HuH-7 (cell line): ENCODE data around the gene UNC93B1.
A peak's percentile ranks its signal among the peaks of the same experiment; 100 is the strongest.
"Not testable (repeated sequence)": the region's sequence is repeated elsewhere in the genome, so short reads cannot be mapped to it uniquely, and the experiment has no call there.

ENCODE experiments used
- DNase-seq: peaks from one replicate; pipeline ENCODE4 v3.0.0; 2011; ENCODE audit warnings: low spot score

The UNC93B1 gene

GRCh38 chr11:67991347-67992121 lies 12.4 kb downstream of the UNC93B1 start:
- not testable (repeated sequence) for DNase-seq

GRCh38 chr11:67990546-67991346 lies 13.2 kb downstream of the UNC93B1 start:
- not testable (repeated sequence) for DNase-seq

GRCh38 chr11:67985302-67985701 lies 18.6 kb downstream of the UNC93B1 start:
- not testable (repeated sequence) for DNase-seq

- DNase-seq: no peak
These were observed 19.9 kb downstream of the UNC93B1 start for GRCh38 chr11:67983951-67984350.

- DNase-seq: not testable (repeated sequence)
These were observed 21.5 kb downstream of the UNC93B1 start for GRCh38 chr11:67982255-67982857.

DNA sequence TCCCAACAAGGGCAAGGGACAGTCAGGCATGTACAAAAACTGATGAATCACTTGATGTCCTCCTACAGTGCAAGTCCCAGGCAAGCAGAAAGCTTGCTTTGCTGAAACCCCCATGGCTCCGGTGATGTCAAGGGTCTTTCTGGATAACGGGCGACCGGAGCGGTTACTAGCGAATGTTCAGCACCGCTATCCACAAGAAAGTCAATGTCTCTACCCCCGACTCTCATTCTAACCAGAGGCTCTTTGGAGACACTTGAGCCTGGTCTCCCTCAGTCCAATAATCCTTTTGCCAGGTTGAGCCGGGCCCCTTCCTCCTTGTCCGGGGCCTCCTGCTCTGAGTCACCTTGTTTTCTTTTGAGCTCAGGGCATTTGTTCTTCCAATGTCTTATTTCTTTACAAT lies 22.7 kb downstream of the UNC93B1 start:
- not testable (repeated sequence) for DNase-seq

DNA sequence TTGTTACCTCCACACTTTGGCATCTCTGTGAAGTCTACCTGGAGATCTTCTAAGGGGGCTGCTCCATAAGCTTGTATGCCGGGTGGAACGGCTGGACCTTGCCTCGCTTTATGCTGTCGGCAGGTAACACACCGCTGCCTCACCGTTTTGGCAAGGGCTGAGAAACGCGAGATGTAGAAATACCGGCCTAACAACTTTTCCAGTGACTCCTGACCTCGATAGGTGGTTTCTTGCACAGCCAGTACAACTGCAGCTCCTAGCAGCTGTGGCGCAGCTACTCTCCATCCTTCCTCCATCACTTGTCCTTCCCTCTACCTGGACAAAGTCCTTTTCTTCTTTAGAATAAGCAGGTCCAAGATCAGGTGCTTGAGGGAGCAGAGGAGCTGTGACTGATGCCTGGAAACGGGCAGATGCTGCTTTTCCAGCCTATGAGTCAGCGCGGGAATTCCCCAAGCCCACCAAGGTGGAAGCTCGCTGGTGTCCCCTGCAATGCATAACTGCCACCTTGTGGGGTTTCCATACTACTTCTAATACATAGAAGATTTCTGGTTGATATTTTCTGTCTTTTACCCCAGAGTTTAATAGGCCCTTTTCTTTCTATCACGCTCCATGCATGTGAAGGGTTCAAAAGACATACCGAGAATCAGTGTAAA lies 25.0 kb downstream of the UNC93B1 start:
- not testable (repeated sequence) for DNase-seq

GRCh38 chr11:67974746-67975145 lies 29.2 kb downstream of the UNC93B1 start:
- not testable (repeated sequence) for DNase-seq

DNA sequence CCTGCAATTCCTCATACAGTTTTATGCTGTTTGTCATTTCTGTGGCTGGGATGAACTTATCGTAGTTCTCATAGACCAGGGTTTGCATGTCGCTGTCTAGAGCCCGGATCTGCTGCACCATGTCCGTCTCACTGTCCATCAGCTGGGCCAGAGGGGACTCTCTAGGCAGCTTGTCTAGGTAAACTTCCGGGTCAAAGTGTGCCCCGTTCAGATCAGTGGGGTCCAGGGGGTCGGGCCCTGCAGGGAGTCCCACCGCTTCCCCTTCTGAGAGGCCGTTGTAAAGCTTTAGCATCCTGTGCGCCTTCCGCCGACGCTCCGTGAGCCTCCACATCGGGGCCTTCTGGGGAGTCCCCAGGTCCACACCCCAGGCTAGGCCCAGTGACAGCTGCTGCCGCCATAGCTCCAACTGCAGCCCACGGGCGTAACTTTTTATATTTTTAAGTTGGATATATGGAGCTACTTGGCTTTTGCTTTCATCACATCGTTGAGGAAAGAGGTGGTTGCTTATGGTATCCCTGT lies 38.0 kb downstream of the UNC93B1 start:
- DNase-seq: not testable (repeated sequence)

- not testable (repeated sequence) for DNase-seq
These were observed 39.2 kb downstream of the UNC93B1 start for GRCh38 chr11:67964746-67965145.

GRCh38 chr11:67963879-67964278 lies 40.0 kb downstream of the UNC93B1 start:
- not testable (repeated sequence) for DNase-seq

DNA sequence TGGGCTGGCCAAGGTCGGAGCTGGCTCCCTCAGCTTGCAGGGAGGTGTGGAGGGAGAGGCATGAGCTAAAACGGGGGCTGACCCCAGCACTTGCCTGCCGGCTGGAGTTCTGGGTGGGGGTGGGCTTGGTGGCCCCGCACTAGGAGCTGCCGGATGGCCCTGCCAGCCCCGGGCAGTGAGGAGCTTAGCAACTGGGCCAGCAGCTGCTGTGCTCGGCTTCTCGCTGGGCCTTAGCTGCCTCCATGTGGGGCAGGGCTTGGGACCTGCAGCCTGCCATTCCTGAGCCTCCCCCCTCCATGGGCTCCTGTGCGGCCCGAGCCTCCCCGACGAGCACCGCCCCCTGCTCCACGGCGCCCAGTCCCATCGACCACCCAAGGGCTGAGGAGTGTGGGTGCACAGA lies 40.7 kb downstream of the UNC93B1 start:
- DNase-seq: not testable (repeated sequence)

GRCh38 chr11:67956236-67956635 lies 47.7 kb downstream of the UNC93B1 start:
- DNase-seq: not testable (repeated sequence)

DNA sequence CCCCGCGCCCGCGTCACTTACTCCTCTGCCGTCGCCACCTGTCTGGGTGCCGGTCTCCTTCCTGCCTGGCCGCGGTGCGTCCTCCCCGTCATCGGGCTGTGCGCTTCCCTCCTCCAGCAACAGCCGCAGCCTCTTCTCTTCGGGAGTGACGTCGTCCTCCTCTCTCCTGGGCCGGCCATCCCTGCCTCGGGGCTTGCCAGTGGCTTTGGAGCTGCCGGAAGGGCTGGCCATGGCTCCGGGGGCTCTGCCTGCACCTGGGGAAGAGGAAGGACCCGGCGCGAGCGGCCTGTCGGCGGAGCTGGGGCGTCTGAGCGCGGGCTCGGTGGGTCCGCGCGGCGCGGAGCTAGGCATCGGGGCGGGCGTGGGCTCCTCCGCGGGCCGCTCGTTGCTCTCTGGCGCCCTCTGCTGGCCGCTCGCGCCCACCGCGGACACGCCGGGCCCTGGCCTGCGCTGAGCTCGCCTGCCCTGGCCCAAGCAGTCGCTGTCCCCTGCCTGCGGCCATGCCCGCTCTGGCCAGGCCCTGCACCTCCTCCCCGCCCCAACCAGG lies 48.4 kb downstream of the UNC93B1 start:
- DNase-seq: peak; percentile 98

GRCh38 chr11:67954971-67955370 lies 48.9 kb downstream of the UNC93B1 start:
- DNase-seq: not testable (repeated sequence)

DNA sequence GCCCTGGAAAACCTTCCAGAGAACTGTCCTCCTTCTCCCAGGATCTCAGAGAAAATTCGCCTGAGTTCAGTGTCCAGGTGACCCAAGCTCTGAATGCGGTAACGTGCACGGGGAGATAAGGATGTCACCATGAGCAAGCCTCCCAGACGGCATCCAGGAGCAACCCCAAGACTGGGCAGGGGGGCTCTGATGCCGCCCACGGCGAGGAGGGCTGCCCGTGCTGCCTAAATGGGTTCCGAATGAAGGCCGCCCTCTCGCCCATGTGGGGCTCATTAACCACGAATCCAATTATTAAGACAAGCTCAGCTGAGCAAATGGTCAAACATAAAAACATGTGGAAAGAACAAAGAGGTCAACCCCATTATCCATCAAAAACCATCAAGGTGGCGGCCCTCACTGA lies 49.6 kb downstream of the UNC93B1 start:
- DNase-seq: not testable (repeated sequence)

DNA sequence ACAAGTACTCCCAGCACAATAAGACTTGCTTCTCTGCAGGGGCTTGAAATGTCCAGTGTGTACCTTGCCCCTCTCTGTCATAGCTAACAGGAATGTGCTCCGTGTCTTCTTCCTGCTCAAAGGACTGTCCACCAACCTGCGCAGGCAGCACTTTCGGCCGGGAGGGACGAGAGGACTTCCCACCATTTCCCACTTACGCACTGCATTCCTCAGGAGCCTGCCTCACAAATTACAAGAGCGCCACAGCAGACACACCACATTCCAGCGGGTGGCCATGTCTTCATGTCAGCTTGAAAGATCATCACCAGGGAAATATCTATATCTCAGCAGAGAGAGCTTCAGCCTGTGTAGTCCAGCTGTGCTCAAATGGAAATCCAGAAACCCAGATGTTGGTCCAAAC lies 53.2 kb downstream of the UNC93B1 start:
- DNase-seq: not testable (repeated sequence)

DNA sequence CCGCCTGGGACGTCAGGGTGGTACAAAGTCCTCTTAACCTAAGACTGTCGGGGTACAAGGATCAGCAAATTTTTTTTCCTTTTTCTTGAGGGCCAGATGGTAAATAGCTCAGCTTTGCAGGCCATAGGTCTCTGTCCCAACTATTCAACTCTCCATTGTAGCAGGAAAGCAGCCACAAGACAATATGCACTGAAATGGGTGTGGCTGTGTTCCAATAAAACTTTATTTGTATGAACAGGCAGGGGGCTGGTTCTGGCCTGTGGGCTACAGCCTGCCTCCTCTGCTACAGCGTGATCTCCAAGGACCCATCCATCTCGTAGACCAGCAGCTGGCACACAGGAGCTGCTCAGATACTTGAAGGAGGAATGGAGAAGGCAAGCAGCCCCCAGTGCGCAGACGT lies 56.1 kb downstream of the UNC93B1 start:
- DNase-seq: not testable (repeated sequence)

GRCh38 chr11:67946403-67946802 lies 57.5 kb downstream of the UNC93B1 start:
- DNase-seq: not testable (repeated sequence)

DNA sequence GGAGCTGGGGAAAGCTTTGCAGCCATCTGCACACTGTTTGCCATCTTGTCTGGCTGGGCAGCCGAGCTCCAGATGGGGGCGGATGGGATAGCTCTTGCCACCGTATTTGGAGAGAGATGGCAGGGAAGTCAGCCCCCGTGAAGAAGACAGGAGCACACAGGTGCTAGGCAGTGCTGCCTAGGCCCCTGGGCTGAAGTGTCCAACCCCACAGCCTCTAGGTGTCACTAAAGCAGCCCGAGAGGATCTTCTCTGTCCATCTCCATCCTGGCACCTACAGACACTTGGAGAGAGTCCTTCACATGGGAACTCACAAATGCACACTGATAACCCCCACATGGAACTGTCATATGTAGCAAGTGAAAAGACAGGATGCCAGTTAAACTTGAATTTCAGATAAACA lies 60.5 kb downstream of the UNC93B1 start:
- DNase-seq: not testable (repeated sequence)
